AG04450 (cell line): ENCODE data around the gene TTC19. TPM values are rescaled to one million over a fixed set of nuclear protein-coding genes. Genes with fewer than 3 reads are reported as not detected.

Experiments
- CTCF ChIA-PET: fragments of 300-600, 350-600 bp; formaldehyde crosslinking; extraction: SDS; loops from one replicate; lab custom pipeline; 2022; ENCODE audit warnings: antibody characterized with exemption, inconsistent platforms; lab: Charles Lee
- POLR2A ChIA-PET: fragments of 350-600 bp; formaldehyde crosslinking; extraction: SDS; loops from one replicate; lab custom pipeline; 2021; ENCODE audit warnings: antibody characterized with exemption, inconsistent platforms; lab: Yijun Ruan, JAX
- DNase-seq: peaks from one replicate; pipeline ENCODE4 v3.0.0-alpha.2; 2011; ENCODE audit warnings: low read depth, low spot score
- H3K27ac ChIP-seq: one replicate; pipeline ENCODE4 v1.5.1; 2012; ENCODE audit warnings: low read depth, low read length, control low read depth
- H3K27me3 ChIP-seq: one replicate; pipeline ENCODE4 v1.6.0; 2012; ENCODE audit warnings: low read length; ENCODE audit not compliant: control insufficient read depth, insufficient read depth
- H3K4me3 ChIP-seq: 2 replicates; pipeline ENCODE4 v1.5.1; 2011; ENCODE audit warnings: mild to moderate bottlenecking, low read depth, low read length, control low read depth
- H3K9me3 ChIP-seq: 2 replicates; pipeline ENCODE4 v1.5.1; 2012; ENCODE audit warnings: low read length; ENCODE audit not compliant: control insufficient read depth, insufficient read depth
- polyA plus RNA-seq: library from polyadenylated mRNA; depleted of rRNA; stranded (reverse); fragments of >200 nt; gene quantifications from 2 replicates; pipeline ENCODE4 v1.2.3, GENCODE V29; 2011
- TF ChIP-seq, protein P1 (sequence below): IDR thresholded peaks from 2 replicates; pipeline ENCODE4 v1.5.1; 2011; ENCODE audit warnings: low read depth, low read length, control low read depth, inconsistent platforms

Gene TTC19
- polyA plus RNA-seq, 1 experiment = 5.9 TPM

DNA sequence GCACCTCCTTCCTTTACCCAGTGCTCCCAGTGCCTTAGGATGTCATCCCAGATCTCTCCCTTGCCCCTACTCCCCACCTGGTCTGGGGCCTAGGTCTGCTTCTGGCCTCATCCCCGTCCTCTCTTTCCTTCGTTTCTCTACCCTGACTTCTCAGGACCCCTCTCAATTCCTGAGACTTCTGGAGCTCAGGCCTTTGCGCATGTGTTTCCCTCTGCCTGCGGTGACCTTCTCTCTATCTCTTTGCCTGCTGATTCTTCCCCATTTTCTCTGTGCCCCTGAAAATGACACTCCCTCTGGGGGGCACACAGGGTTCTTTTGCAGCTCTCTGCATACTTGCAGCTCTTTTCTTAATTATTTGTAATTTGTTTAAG lies 41.2 kb upstream of the TTC19 start:
- ChIA-PET CTCF (interaction anchor here (1.5 kb wide), 1 partner anchor 130 kb away, joined by 5 read pairs; no protein-coding TSS in a partner anchor), POLR2A (interaction anchor here (1.3 to 1.6 kb wide), 3 partner anchors 8 to 41 kb away, joined by 9 to 15 read pairs (median 10); partner anchors contain the start of genes TTC19 and ZSWIM7)
- H3K4me3 ChIP-seq = no peak overlapping the region
- no peaks in the 10 kb centered on the region for H3K9me3 ChIP-seq
- H3K27ac ChIP-seq = peak overlapping the region; percentile 87
- no peak for DNase-seq
- TF ChIP-seq, protein P1, sequence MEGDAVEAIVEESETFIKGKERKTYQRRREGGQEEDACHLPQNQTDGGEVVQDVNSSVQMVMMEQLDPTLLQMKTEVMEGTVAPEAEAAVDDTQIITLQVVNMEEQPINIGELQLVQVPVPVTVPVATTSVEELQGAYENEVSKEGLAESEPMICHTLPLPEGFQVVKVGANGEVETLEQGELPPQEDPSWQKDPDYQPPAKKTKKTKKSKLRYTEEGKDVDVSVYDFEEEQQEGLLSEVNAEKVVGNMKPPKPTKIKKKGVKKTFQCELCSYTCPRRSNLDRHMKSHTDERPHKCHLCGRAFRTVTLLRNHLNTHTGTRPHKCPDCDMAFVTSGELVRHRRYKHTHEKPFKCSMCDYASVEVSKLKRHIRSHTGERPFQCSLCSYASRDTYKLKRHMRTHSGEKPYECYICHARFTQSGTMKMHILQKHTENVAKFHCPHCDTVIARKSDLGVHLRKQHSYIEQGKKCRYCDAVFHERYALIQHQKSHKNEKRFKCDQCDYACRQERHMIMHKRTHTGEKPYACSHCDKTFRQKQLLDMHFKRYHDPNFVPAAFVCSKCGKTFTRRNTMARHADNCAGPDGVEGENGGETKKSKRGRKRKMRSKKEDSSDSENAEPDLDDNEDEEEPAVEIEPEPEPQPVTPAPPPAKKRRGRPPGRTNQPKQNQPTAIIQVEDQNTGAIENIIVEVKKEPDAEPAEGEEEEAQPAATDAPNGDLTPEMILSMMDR = no peak
- H3K27me3 ChIP-seq = no peaks in the 10 kb centered on the region

DNA sequence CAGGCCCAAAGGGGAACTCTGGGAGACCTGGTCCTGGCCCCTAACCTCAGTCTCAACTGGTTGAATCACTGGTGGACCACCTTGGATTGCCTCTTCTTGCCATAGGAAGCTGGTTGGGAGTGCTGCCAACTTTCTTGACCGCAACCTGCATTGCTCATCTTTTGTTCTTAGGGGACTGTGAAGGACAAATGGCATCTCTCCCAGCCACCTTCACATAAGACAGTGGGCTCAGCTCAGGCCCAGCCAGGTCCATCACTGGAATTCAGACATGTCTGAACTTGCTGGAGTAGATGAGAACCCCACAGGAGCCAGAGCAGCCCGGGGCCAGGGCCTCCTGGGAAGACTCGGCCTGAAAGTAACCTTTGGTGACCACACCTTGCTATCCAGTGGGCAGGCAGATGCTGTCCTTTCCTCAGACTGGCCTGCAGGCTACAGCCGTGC lies 35.9 kb upstream of the TTC19 start:
- Histone ChIP-seq H3K9me3 (no peaks in the 10 kb centered on the region), H3K27me3 (no peaks in the 10 kb centered on the region), H3K27ac (peak overlapping the region; percentile 47), H3K4me3 (no peak overlapping the region)
- POLR2A ChIA-PET = no interaction called here
- CTCF ChIA-PET = no interaction called here
- TF ChIP-seq, protein P1 = no peak
- DNase-seq = no peak

DNA sequence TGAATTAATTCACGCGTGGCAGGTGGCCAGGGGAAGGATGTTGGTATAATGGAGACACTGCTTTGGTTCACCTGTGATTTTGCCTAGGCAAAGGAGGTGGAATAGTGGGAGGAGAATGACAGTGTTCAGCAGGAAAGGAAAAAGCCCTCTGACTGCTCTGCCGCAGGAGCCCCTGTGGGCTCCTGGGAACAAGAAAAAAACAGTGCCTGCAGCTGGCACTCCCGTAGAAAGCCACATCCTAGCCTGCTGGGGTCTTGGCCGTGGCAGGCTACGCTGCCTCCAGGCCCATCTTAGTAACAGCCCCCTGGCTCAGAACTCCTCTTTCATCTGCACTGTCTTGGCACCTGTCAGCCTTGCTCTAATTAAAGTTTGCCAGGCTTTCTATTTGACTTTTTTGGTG lies 34.1 kb upstream of the TTC19 start:
- Histone ChIP-seq H3K9me3 (no peaks in the 10 kb centered on the region), H3K4me3 (no peak overlapping the region), H3K27me3 (no peaks in the 10 kb centered on the region), H3K27ac (no peak overlapping the region)
- TF ChIP-seq, protein P1 = no peak
- ChIA-PET POLR2A (no interaction called here), CTCF (no interaction called here)
- no peak for DNase-seq

DNA sequence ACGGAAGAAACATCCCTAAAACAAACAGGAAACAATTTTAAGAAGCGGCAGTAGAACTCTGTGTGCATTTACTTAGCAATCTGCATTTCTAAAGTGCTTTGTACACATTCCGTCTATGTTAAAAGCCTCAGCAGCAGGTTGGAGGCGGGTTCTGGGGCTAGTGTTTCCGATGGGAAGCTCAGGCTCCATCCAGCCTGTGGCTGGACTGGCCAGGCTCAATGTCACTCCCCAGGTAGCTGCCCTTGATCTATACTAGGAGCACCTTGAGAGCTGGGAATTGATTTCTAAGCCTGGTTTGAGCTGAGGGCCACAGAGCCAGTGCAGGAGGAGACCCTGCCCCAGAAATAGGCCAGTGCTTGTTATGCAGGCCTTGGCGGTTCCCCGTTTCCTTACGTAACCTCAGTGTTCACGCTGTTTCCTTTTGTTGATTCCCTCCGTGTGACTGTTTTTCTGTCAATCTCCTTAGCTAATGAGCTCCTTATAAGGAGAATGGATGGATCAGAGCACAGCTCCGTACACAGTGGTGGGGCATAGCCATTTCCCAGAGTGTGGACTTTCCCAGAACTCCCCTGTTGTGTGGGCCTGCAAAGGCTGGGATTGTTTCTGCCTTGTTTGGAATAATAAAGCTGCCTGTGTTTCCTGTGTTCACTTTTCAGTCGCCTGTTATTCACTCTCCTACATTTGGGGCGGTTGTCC lies 33.3 kb upstream of the TTC19 start:
- Histone ChIP-seq H3K27ac (peak overlapping the region; percentile 39), H3K27me3 (no peaks in the 10 kb centered on the region), H3K9me3 (no peaks in the 10 kb centered on the region), H3K4me3 (no peak overlapping the region)
- TF ChIP-seq, protein P1 = no peak
- CTCF ChIA-PET = no interaction called here
- POLR2A ChIA-PET = no interaction called here
- no peak for DNase-seq

DNA sequence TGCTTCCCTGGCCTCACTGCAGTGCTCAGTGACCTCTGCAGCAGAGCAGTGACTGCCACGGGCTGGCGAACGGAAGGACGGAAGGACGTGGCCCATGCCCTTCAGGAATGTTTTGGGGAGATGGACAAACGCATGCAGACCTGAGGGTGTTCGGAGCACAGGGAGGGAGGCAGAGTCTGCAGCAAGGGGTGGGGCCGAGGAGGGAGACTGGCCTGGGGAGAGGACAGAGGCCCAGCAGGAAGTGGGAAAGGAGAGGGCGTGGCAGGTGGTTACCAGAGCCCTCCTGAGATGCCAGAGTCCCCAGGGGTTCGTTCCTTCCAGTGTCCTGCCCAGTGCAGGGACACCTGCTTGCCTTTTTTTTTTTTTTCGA lies 32.8 kb upstream of the TTC19 start:
- Histone ChIP-seq H3K27ac (peak overlapping the region; percentile 39), H3K27me3 (no peaks in the 10 kb centered on the region), H3K9me3 (no peaks in the 10 kb centered on the region), H3K4me3 (no peak overlapping the region)
- ChIA-PET CTCF (no interaction called here), POLR2A (interaction anchor here (0.7 kb wide), 1 partner anchor 9 kb away, joined by 7 read pairs; no protein-coding TSS in a partner anchor)
- TF ChIP-seq, protein P1 = no peak
- no peak for DNase-seq
